Measurements from ENCODE around the gene FOXK1. TPM values are rescaled to one million over a fixed set of nuclear protein-coding genes. Genes with fewer than 3 reads are reported as not detected.

FOXK1 gene
- total RNA-seq, 3 donors from 2014 or later = 30.1 to 48.5 (median 33.4) TPM

DNA sequence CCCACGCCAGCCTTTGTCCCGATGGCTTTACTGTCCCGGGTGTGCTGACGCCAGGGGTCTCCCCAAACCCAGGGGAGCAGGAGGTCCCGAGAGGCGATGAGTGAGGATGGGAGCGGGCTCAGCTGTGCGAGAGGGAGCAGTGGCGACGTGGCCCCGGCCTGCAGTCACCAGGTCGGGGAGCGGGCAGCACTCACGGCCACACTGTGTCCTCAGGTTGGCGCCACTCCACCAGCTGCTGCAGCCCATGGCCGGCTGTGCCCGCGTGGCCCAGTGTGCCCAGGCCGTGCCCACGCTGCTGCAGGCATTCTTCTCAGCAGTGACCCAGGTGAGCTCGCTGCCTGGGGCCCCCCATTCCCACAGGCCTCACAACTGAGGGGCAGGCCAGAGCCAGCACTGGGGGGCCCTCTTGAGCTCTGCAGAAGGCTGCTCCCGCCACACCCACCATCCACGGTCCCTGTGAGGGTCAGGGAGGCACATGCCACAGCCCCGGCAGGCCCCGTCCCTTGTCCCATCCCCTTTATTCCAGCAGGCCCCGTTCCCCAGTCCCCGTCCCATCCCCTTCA is 106.6 kb downstream of the FOXK1 start:
- intact Hi-C loops (cut with DNase I, micrococcal nuclease) = no loop called here
- no peaks in the 10 kb centered on the region for H3K36me3 ChIP-seq (ENCODE audit: low read depth)
- no peaks in the 10 kb centered on the region for H3K9me3 ChIP-seq
- H3K4me1 ChIP-seq (ENCODE audit: low read depth) = no peaks in the 10 kb centered on the region
- TF ChIP-seq, protein P1, sequence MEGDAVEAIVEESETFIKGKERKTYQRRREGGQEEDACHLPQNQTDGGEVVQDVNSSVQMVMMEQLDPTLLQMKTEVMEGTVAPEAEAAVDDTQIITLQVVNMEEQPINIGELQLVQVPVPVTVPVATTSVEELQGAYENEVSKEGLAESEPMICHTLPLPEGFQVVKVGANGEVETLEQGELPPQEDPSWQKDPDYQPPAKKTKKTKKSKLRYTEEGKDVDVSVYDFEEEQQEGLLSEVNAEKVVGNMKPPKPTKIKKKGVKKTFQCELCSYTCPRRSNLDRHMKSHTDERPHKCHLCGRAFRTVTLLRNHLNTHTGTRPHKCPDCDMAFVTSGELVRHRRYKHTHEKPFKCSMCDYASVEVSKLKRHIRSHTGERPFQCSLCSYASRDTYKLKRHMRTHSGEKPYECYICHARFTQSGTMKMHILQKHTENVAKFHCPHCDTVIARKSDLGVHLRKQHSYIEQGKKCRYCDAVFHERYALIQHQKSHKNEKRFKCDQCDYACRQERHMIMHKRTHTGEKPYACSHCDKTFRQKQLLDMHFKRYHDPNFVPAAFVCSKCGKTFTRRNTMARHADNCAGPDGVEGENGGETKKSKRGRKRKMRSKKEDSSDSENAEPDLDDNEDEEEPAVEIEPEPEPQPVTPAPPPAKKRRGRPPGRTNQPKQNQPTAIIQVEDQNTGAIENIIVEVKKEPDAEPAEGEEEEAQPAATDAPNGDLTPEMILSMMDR (IDR thresholded peaks at IDR 0.05) = no peak
- DNase-seq = peak in 1 of 3 donors; percentile 41
- no peak overlapping the region for H3K4me3 ChIP-seq
- no peak for ATAC-seq

DNA sequence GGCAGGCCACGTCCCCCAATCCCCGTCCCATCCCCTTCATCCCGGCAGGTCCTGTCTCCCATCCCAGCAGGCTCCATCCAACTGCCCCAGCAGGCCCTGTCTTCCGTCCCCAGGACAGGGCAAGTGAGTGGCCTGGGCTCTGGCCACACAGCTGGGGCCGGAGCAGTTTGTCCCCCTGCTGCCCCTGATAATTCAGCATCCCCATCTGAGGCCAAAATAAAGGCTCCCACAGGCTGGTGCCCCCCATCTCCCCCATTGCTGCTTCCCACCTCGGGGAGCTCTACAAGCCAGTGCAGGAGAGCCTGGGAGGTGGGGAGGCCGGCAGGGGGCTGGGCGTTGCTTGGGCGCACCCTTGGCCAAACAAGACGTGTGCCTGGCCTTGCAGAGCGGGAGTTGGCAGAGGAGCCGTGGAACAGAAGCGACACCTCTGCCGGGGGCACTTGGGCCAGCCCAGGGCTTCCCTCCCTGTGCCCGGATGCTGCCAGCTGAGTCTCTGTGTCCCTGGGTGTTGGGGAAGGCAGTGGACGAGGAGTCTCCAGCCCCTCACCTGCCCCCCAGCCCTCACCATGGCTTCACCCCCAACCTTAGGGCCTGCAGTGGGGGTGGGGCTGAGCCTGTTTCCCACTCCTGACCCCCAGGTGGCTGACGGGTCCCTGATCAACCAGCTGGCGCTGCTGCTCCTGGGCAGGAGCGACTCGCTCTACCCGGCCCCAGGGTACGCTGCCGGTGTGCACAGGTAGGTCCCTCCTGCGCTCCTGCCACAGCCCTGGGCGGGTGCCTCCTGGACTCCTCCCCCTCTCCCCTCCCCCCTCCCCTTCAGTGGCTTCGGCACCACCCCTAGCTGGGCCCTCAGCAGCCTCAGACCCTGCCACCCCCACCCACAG is 107.3 kb downstream of the FOXK1 start:
- intact Hi-C loops (cut with DNase I, micrococcal nuclease) = no loop called here
- TF ChIP-seq, protein P1 (IDR thresholded peaks at IDR 0.05) = no peak
- H3K4me3 ChIP-seq = no peak overlapping the region
- H3K36me3 ChIP-seq (ENCODE audit: low read depth) = no peaks in the 10 kb centered on the region
- H3K4me1 ChIP-seq (ENCODE audit: low read depth) = no peaks in the 10 kb centered on the region
- no peak for DNase-seq
- H3K9me3 ChIP-seq = no peaks in the 10 kb centered on the region
- ATAC-seq = no peak

DNA sequence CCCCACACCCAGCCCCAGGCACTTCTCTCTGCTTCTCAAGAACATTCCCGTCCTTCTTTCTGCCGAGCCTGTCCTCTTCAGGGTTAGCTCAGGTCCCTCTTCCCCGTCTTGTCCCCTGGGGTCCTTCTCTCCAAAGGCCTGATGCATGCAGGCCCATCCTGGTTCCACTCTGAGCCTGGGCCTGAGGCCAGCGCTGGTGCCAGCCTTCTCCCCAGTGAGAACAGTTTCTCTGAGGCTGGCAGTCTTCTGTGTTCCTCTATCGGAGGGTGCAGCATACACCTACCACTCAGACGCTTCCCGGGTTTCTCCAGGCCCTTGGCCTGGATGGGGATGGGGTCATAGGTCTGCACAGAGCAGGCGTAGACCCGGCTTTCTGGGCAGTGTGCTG is 108.0 kb downstream of the FOXK1 start:
- H3K4me3 ChIP-seq = no peak overlapping the region
- TF ChIP-seq, protein P1 (IDR thresholded peaks at IDR 0.05) = no peak
- no peaks in the 10 kb centered on the region for H3K4me1 ChIP-seq (ENCODE audit: low read depth)
- intact Hi-C loops (cut with DNase I, micrococcal nuclease) = no loop called here
- H3K36me3 ChIP-seq (ENCODE audit: low read depth) = no peaks in the 10 kb centered on the region
- H3K9me3 ChIP-seq = no peaks in the 10 kb centered on the region
- ATAC-seq (no peak), DNase-seq (no peak)

DNA sequence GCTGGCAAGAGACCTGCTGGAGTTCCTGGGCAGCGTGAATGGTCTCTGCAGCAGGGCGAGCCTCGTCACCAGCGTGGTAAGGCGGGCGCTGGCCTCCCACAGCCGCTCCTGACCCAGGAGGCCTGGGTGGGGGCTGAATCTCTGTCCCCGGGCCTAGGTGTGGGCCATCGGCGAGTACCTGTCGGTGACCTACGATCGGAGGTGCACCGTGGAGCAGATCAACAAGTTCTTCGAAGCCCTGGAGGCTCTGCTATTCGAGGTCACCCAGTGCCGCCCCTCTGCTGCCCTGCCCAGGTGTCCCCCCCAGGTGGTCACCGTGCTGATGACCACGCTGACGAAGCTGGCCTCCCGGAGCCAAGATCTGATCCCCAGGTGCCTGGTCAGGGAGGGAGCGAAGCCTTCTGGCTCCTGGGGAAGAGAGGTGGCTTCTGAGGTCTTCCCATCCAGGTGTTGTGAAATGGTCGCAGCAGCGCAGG is 108.5 kb downstream of the FOXK1 start:
- TF ChIP-seq, protein P1 (IDR thresholded peaks at IDR 0.05) = no peak
- Histone ChIP-seq H3K9me3 (no peaks in the 10 kb centered on the region), H3K4me1 (ENCODE audit: low read depth) (no peaks in the 10 kb centered on the region), H3K4me3 (no peak overlapping the region), H3K36me3 (ENCODE audit: low read depth) (no peaks in the 10 kb centered on the region)
- DNase-seq = peak in 1 of 3 donors; percentile 44
- intact Hi-C loops (cut with DNase I, micrococcal nuclease) = no loop called here
- no peak for ATAC-seq

DNA sequence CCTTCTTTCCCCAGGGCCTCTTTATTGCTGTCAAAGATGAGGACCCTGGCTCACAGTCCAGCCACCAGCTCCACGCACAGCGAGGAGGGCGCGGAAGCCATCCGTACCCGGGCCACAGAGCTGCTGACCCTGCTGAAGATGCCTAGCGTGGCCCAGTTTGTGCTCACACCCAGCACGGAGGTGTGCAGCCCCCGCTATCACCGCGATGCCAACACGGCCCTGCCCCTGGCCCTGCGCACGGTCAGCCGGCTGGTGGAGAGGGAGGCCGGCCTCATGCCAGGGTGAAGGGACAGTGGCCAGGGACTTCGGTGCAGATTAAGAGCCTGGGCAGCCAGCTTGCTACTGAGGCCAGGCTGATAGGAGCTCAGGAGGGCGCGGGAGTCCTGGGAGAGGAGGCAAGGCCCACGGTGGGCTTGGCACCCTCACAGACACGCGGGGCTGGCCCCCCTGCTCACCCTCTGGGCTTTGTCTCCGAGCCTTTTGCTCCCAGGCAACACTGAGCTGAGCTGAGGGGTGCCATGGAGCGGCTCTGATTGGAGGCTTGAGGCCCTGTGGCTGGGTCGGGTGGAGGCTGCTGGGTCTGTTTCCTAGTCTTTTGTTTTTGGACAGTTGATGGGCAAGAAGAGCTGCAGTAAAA is 109.1 kb downstream of the FOXK1 start:
- intact Hi-C loops (cut with DNase I, micrococcal nuclease) = no loop called here
- ATAC-seq = no peak

More for the DNA sequence above, 109.1 kb downstream of the FOXK1 start:
- H3K9me3 ChIP-seq = no peaks in the 10 kb centered on the region
- H3K36me3 ChIP-seq (ENCODE audit: low read depth) = no peaks in the 10 kb centered on the region
- TF ChIP-seq, protein P1 (IDR thresholded peaks at IDR 0.05) = no peak
- DNase-seq = peak in 1 of 3 donors; percentile 50
- no peak overlapping the region for H3K4me3 ChIP-seq
- no peaks in the 10 kb centered on the region for H3K4me1 ChIP-seq (ENCODE audit: low read depth)
